Motor neuron (in vitro differentiated cells): ENCODE results near the gene JAG1. TPM values are rescaled to one million over a fixed set of nuclear protein-coding genes. Genes with fewer than 3 reads are reported as not detected.

Source experiments
- ATAC-seq, 8 experiments: fragments of 200-7000 bp; cut with Tn5 transposase; replicated peaks in 6 of 8; 2 replicates each; pipeline ENCODE4 v1.8.0; 2021; ENCODE audit warnings: mild to moderate bottlenecking in 8 of 8, moderate library complexity in 8 of 8
- H3K27ac ChIP-seq, 2 donors: fragments of 250-450 bp; sonication (Bioruptor Pico); 2 replicates each; pipeline ENCODE4 v1.9.0; 2021; ENCODE audit warnings: antibody characterized with exemption in 2 of 2, mild to moderate bottlenecking in 2 of 2, moderate library complexity in 1 of 2
- H3K4me1 ChIP-seq, 2 donors: fragments of 250-450 bp; sonication (Bioruptor Pico); replicated peaks in 1 of 2; 2 replicates each; pipeline ENCODE4 v1.6.1; 2021; ENCODE audit warnings: antibody characterized with exemption in 2 of 2, mild to moderate bottlenecking in 2 of 2, moderate library complexity in 1 of 2
- H3K4me3 ChIP-seq, 5 donors: fragments of 250-450 bp; sonication (Bioruptor Pico); 2 replicates each; pipeline ENCODE4 v1.9.0; 2021; ENCODE audit warnings: antibody characterized with exemption in 5 of 5, mild to moderate bottlenecking in 5 of 5, moderate library complexity in 4 of 5
- WGBS, 10 experiments: fragments of 450-650 bp; shearing (Covaris generic); methylation state at CpG; one replicate each; pipeline ENCODE4 v1.0.0; 2022; 5-methylcytosine and 5-hydroxymethylcytosine counted together
- in situ Hi-C, 9 experiments: fragments of 400-800 bp; cut with MboI; loops; one replicate each; pipeline ENCODE4 v1.15.0; 2021; ENCODE audit warnings: low sequenced_read_pairs in 9 of 9, low pct_unique_long_range_greater_than_20kb in 2 of 9; ENCODE audit not compliant: unreplicated experiment in 9 of 9
- total RNA-seq, 8 experiments: library from RNA; unstranded; fragments of 300-600 nt; gene quantifications; 2 replicates each; pipeline versions ENCODE4 v1.2.3 to v1.2.4, GENCODE V29; 2022

The JAG1 gene
- total RNA-seq, 8 experiments from 2014 or later, result 15.3 to 93.4 (median 27.9) TPM

GRCh38 chr20:10665027-10665561 is 8.7 kb downstream of the JAG1 start:
- peaks cover 32 to 45% of the 10 kb centered on the region in 2 donors for H3K4me1 ChIP-seq
- H3K4me3 ChIP-seq, result no peak overlapping the region
- H3K27ac ChIP-seq, result no peak overlapping the region
- in situ Hi-C loops, result loop anchor here in 3 of 9 experiments (25.0 kb wide), 2 partner anchors 103 to 597 kb away; no protein-coding TSS in a partner anchor
- WGBS, 10 experiments, result 31 to 96% (median 63%) methylated on average over 1 to 6 of the region's 7 CpGs
- ATAC-seq, result peak in 3 of 8 experiments; percentile 15 to 24 (median 19)

GRCh38 chr20:10663756-10664155 is 10.0 kb downstream of the JAG1 start:
- ATAC-seq, result no peak
- no peak overlapping the region for H3K4me3 ChIP-seq
- in situ Hi-C loops, result loop anchor here in 3 of 9 experiments (25.0 kb wide), 2 partner anchors 101 to 599 kb away; no protein-coding TSS in a partner anchor
- H3K4me1 ChIP-seq, result peaks cover 29 to 34% of the 10 kb centered on the region in 2 donors
- H3K27ac ChIP-seq, result no peak overlapping the region
- 70 to 90% (median 80%) methylated on average over 2 to 8 of the region's 8 CpGs; no CpG with 5 or more reads in 4 of the 10 experiments for WGBS, 10 experiments

- H3K4me1 ChIP-seq, result peaks cover 29 to 32% of the 10 kb centered on the region in 2 donors
These were observed 10.9 kb downstream of the JAG1 start for GRCh38 chr20:10662661-10663458.

GRCh38 chr20:10662151-10662550 is 11.6 kb downstream of the JAG1 start:
- Histone ChIP-seq H3K27ac (no peak overlapping the region), H3K4me1 (peaks cover 26 to 29% of the 10 kb centered on the region in 2 donors), H3K4me3 (no peak overlapping the region)
- in situ Hi-C loops, result loop anchor here in 3 of 9 experiments (25.0 kb wide), 2 partner anchors 100 to 600 kb away; no protein-coding TSS in a partner anchor
- 83 to 100% (median 93%) methylated on average over 1 to 3 of the region's 5 CpGs; no CpG with 5 or more reads in 1 of the 10 experiments for WGBS, 10 experiments
- ATAC-seq, result no peak

More at GRCh38 chr20:10662661-10663458, 10.9 kb downstream of the JAG1 start:
- 73 to 100% (median 98%) methylated on average over 3 to 8 of the region's 10 CpGs for WGBS, 10 experiments
- no peak overlapping the region for H3K4me3 ChIP-seq
- in situ Hi-C loops, result loop anchor here in 3 of 9 experiments (25.0 kb wide), 2 partner anchors 101 to 599 kb away; no protein-coding TSS in a partner anchor
- ATAC-seq, result no peak
- no peak overlapping the region for H3K27ac ChIP-seq

GRCh38 chr20:10661261-10661660 is 12.5 kb downstream of the JAG1 start:
- Histone ChIP-seq H3K4me1 (peaks cover 33 to 35% of the 10 kb centered on the region in 2 donors), H3K27ac (no peak overlapping the region), H3K4me3 (no peak overlapping the region)
- no peak for ATAC-seq
- in situ Hi-C loops, result loop anchor here in 3 of 9 experiments (25.0 kb wide), 2 partner anchors 99 to 601 kb away; no protein-coding TSS in a partner anchor
- 83 to 100% (median 96%) methylated on average over 1 to 4 of the region's 4 CpGs; no CpG with 5 or more reads in 1 of the 10 experiments for WGBS, 10 experiments

GRCh38 chr20:10660661-10661060 is 13.1 kb downstream of the JAG1 start:
- WGBS, 10 experiments, result 42 to 100% (median 80%) methylated on average over 1 to 6 of the region's 11 CpGs; no CpG with 5 or more reads in 4 of the 10 experiments
- Histone ChIP-seq H3K4me3 (no peak overlapping the region), H3K4me1 (peaks cover 33 to 35% of the 10 kb centered on the region in 2 donors), H3K27ac (no peak overlapping the region)
- in situ Hi-C loops, result loop anchor here in 3 of 9 experiments (25.0 kb wide), 2 partner anchors 98 to 602 kb away; no protein-coding TSS in a partner anchor
- ATAC-seq, result no peak

- WGBS, 10 experiments, result 50 to 100% (median 93%) methylated on average over 1 to 12 of the region's 12 CpGs
- no peak for ATAC-seq
- Histone ChIP-seq H3K4me1 (peaks cover 33 to 35% of the 10 kb centered on the region in 2 donors), H3K27ac (no peak overlapping the region), H3K4me3 (no peak overlapping the region)
- in situ Hi-C loops, result loop anchor here in 3 of 9 experiments (25.0 kb wide), 2 partner anchors 98 to 602 kb away; no protein-coding TSS in a partner anchor
These were observed 13.9 kb downstream of the JAG1 start for GRCh38 chr20:10659651-10660601.

- 64 to 100% (median 84%) methylated on average over 1 to 5 of the region's 5 CpGs for WGBS, 10 experiments
- in situ Hi-C loops, result loop anchor here in 3 of 9 experiments (25.0 kb wide), 2 partner anchors 97 to 603 kb away; no protein-coding TSS in a partner anchor
- peaks cover 34 to 35% of the 10 kb centered on the region in 2 donors for H3K4me1 ChIP-seq
- ATAC-seq, result no peak
- no peak overlapping the region for H3K4me3 ChIP-seq
- no peak overlapping the region for H3K27ac ChIP-seq
These were observed 14.7 kb downstream of the JAG1 start for GRCh38 chr20:10658876-10659632.

- H3K4me3 ChIP-seq, result no peak overlapping the region
- H3K27ac ChIP-seq, result no peak overlapping the region
- ATAC-seq, result peak in 2 of 8 experiments; percentile 9 to 46
- WGBS, 10 experiments, result 94 to 100% (median 96%) methylated on average over 1 to 11 of the region's 13 CpGs; no CpG with 5 or more reads in 4 of the 10 experiments
- in situ Hi-C loops, result loop anchor here in 3 of 9 experiments (25.0 kb wide), 2 partner anchors 96 to 604 kb away; no protein-coding TSS in a partner anchor
- H3K4me1 ChIP-seq, result peaks cover 38% of the 10 kb centered on the region in 2 donors
These were observed 15.6 kb downstream of the JAG1 start for GRCh38 chr20:10658051-10658823.

- in situ Hi-C loops, result loop anchor here in 3 of 9 experiments (25.0 kb wide), 2 partner anchors 95 to 605 kb away; no protein-coding TSS in a partner anchor
- 50 to 100% (median 86%) methylated on average over 1 of the region's 1 CpG; no CpG with 5 or more reads in 1 of the 10 experiments for WGBS, 10 experiments
- no peak overlapping the region for H3K27ac ChIP-seq
- no peak overlapping the region for H3K4me3 ChIP-seq
- ATAC-seq, result no peak
- peaks cover 46% of the 10 kb centered on the region in 2 donors for H3K4me1 ChIP-seq
These were observed 16.3 kb downstream of the JAG1 start for GRCh38 chr20:10657453-10657852.
